WTC11 (cell line): Measurements from ENCODE around the gene ZNRF3. TPM values are rescaled to one million over a fixed set of nuclear protein-coding genes. Genes with fewer than 3 reads are reported as not detected.
A peak's percentile ranks its signal among the peaks of the same experiment; 100 is the strongest.

Experiments used
- ATAC-seq: fragments of 200-7000 bp; cut with Tn5 transposase; 2 replicates; pipeline ENCODE4 v1.10.0; 2021; ENCODE audit warnings: mild to moderate bottlenecking, moderate library complexity
- CTCF ChIA-PET: fragments of 300-600 bp; sonication (Branson Sonifier 250); formaldehyde crosslinking; loops from one replicate; lab custom pipeline; 2021; ENCODE audit warnings: antibody characterized with exemption; lab: Charles Lee
- POLR2A ChIA-PET: fragments of 350-600 bp; sonication (Branson Sonifier 250); formaldehyde crosslinking; loops from one replicate; lab custom pipeline; 2021; ENCODE audit warnings: antibody characterized with exemption; lab: Charles Lee
- DNase-seq: peaks from one replicate; pipeline ENCODE4 v3.0.0; 2021; ENCODE audit warnings: low spot score
- H3K27ac Mint-ChIP-seq: 2 replicates; pipeline ENCODE4 v1.8.0; 2021; ENCODE audit warnings: mixed read lengths
- H3K27me3 Mint-ChIP-seq: 2 replicates; pipeline ENCODE4 v1.8.0; 2021; ENCODE audit warnings: low read depth, mild to moderate bottlenecking, moderate library complexity, mixed read lengths
- H3K36me3 Mint-ChIP-seq: 2 replicates; pipeline ENCODE4 v1.8.0; 2021; ENCODE audit warnings: mixed read lengths
- H3K4me1 Mint-ChIP-seq: 2 replicates; pipeline ENCODE4 v1.8.0; 2022; ENCODE audit warnings: mixed read lengths
- H3K4me3 Mint-ChIP-seq: 2 replicates; pipeline ENCODE4 v1.8.0; 2021; ENCODE audit warnings: mild to moderate bottlenecking, moderate library complexity, mixed read lengths
- H3K9me3 Mint-ChIP-seq: 2 replicates; pipeline ENCODE4 v1.8.0; 2021; ENCODE audit warnings: mixed read lengths
- ARID4B ChIP-seq: sonication (generic); formaldehyde crosslinking; IDR thresholded peaks from 2 replicates; pipeline ENCODE4 v1.8.0; 2023; ENCODE audit warnings: missing genetic modification reagents, mild to moderate bottlenecking, borderline replicate concordance
- CREM ChIP-seq: sonication (generic); formaldehyde crosslinking; IDR thresholded peaks from 2 replicates; pipeline ENCODE4 v1.8.1; 2022; ENCODE audit warnings: mild to moderate bottlenecking, missing genetic modification reagents, moderate library complexity
- E2F4 ChIP-seq: sonication (generic); formaldehyde crosslinking; IDR thresholded peaks from 2 replicates; pipeline ENCODE4 v1.8.1; 2022; ENCODE audit warnings: low read depth, mild to moderate bottlenecking, moderate library complexity, missing genetic modification reagents, borderline replicate concordance
- EMX1 ChIP-seq: fragments of 250-450 bp; sonication (Bioruptor Pico); IDR thresholded peaks from 2 replicates; pipeline ENCODE4 v1.8.0; 2021; ENCODE audit warnings: mild to moderate bottlenecking
- FOXP1 ChIP-seq: sonication (generic); formaldehyde crosslinking; IDR thresholded peaks from 2 replicates; pipeline ENCODE4 v1.8.0; 2022; ENCODE audit warnings: missing genetic modification reagents, mild to moderate bottlenecking, moderate library complexity, borderline replicate concordance
- GABPB1 ChIP-seq: sonication (generic); formaldehyde crosslinking; IDR thresholded peaks from 2 replicates; pipeline ENCODE4 v1.8.1; 2023; ENCODE audit warnings: mild to moderate bottlenecking, missing genetic modification reagents
- NFE2L1 ChIP-seq: sonication (generic); formaldehyde crosslinking; IDR thresholded peaks from 2 replicates; pipeline ENCODE4 v1.8.1; 2023; ENCODE audit warnings: missing genetic modification reagents
- PRRX2 ChIP-seq: fragments of 250-450 bp; sonication (Bioruptor Pico); IDR thresholded peaks from 2 replicates; pipeline ENCODE4 v1.8.0; 2021; ENCODE audit warnings: mild to moderate bottlenecking
- RELA ChIP-seq: sonication (generic); formaldehyde crosslinking; IDR thresholded peaks from 2 replicates; pipeline ENCODE4 v1.8.1; 2022; ENCODE audit warnings: missing genetic modification reagents, mild to moderate bottlenecking, borderline replicate concordance
- SMAD4 ChIP-seq: sonication (generic); formaldehyde crosslinking; IDR thresholded peaks from 2 replicates; pipeline ENCODE4 v1.8.0; 2022; ENCODE audit warnings: mild to moderate bottlenecking, missing genetic modification reagents
- SOX15 ChIP-seq: fragments of 250-450 bp; sonication (Bioruptor Pico); IDR thresholded peaks from 2 replicates; pipeline ENCODE4 v1.9.0; 2021; ENCODE audit warnings: mild to moderate bottlenecking
- USF2 ChIP-seq: sonication (generic); formaldehyde crosslinking; IDR thresholded peaks from 2 replicates; pipeline ENCODE4 v1.8.1; 2023; ENCODE audit warnings: mild to moderate bottlenecking, missing genetic modification reagents, moderate library complexity
- ZNF138 ChIP-seq: sonication (generic); formaldehyde crosslinking; conservative IDR thresholded peaks from 2 replicates; pipeline ENCODE4 v1.8.1; 2022; ENCODE audit warnings: mild to moderate bottlenecking, moderate library complexity, missing genetic modification reagents
- ZNF263 ChIP-seq: sonication (generic); formaldehyde crosslinking; IDR thresholded peaks from 2 replicates; pipeline ENCODE4 v1.8.1; 2022; ENCODE audit warnings: low read depth, mild to moderate bottlenecking, moderate library complexity, missing genetic modification reagents
- ZNF416 ChIP-seq: fragments of 250-450 bp; sonication (Bioruptor Pico); IDR thresholded peaks from 2 replicates; pipeline ENCODE4 v1.9.0; 2021; ENCODE audit warnings: mild to moderate bottlenecking, inconsistent platforms
- ZNF423 ChIP-seq: fragments of 250-450 bp; sonication (Bioruptor Pico); IDR thresholded peaks from 2 replicates; pipeline ENCODE4 v2.1.2; 2022; ENCODE audit warnings: mild to moderate bottlenecking, moderate library complexity
- ZSCAN18 ChIP-seq: fragments of 250-450 bp; sonication (Bioruptor Pico); IDR thresholded peaks from 2 replicates; pipeline ENCODE4 v2.1.2; 2022; ENCODE audit warnings: mild to moderate bottlenecking, moderate library complexity
- total RNA-seq: library from RNA; stranded (reverse); gene quantifications from 3 replicates; pipeline ENCODE4 v1.2.3, GENCODE V29; 2021
- TF ChIP-seq, protein P1 (sequence below): sonication (generic); formaldehyde crosslinking; conservative IDR thresholded peaks from 2 replicates; pipeline ENCODE4 v1.8.1; 2022; ENCODE audit warnings: mild to moderate bottlenecking, missing genetic modification reagents
- TF ChIP-seq, protein P2 (sequence below): sonication (generic); formaldehyde crosslinking; IDR thresholded peaks from 2 replicates; pipeline ENCODE4 v1.8.0; 2022; ENCODE audit warnings: mild to moderate bottlenecking, missing genetic modification reagents
- TF ChIP-seq, protein P3 (sequence below): sonication (generic); formaldehyde crosslinking; IDR thresholded peaks from 2 replicates; pipeline ENCODE4 v1.8.1; 2022; ENCODE audit warnings: mild to moderate bottlenecking, missing genetic modification reagents, moderate library complexity, borderline replicate concordance

ZNRF3 gene
- total RNA-seq, 1 experiment from 2014 or later = 25.4 TPM

- TF ChIP-seq, protein P1, sequence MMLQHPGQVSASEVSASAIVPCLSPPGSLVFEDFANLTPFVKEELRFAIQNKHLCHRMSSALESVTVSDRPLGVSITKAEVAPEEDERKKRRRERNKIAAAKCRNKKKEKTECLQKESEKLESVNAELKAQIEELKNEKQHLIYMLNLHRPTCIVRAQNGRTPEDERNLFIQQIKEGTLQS (CRISPR knock-in tag) = no peak
- no peak for TF ChIP-seq RELA
These were observed 1.5 kb downstream of the ZNRF3 start (continued) for GRCh38 chr22:28884747-28885350.

GRCh38 chr22:28885939-28886338 is 2.6 kb downstream of the ZNRF3 start:
- no peak overlapping the region for H3K27ac Mint-ChIP-seq
- ChIA-PET POLR2A (interaction anchor here (3.7 kb wide), 1 partner anchor 155 kb away, joined by 12 read pairs; no protein-coding TSS in a partner anchor), CTCF (interaction anchor here (0.7 to 5.2 kb wide), 3 partner anchors 30 to 154 kb away, joined by 3 to 38 read pairs (median 5); no protein-coding TSS in a partner anchor)
- no peaks in the 10 kb centered on the region for H3K36me3 Mint-ChIP-seq
- DNase-seq = no peak
- TF ChIP-seq ZSCAN18 (CRISPR knock-in tag) = no peak
- TF ChIP-seq GABPB1 (CRISPR knock-in tag) = no peak
- TF ChIP-seq NFE2L1 = no peak
- TF ChIP-seq, protein P2, sequence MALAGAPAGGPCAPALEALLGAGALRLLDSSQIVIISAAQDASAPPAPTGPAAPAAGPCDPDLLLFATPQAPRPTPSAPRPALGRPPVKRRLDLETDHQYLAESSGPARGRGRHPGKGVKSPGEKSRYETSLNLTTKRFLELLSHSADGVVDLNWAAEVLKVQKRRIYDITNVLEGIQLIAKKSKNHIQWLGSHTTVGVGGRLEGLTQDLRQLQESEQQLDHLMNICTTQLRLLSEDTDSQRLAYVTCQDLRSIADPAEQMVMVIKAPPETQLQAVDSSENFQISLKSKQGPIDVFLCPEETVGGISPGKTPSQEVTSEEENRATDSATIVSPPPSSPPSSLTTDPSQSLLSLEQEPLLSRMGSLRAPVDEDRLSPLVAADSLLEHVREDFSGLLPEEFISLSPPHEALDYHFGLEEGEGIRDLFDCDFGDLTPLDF (CRISPR knock-in tag) = no peak
- no peak for TF ChIP-seq SOX15 (CRISPR knock-in tag)
- no peak for TF ChIP-seq ZNF138 (CRISPR knock-in tag)
- TF ChIP-seq, protein P1 (CRISPR knock-in tag) = no peak
- TF ChIP-seq ARID4B = no peak
- no peak for TF ChIP-seq ZNF263 (CRISPR knock-in tag)
- TF ChIP-seq CREM (CRISPR knock-in tag) = no peak
- no peak for TF ChIP-seq ZNF423 (CRISPR knock-in tag)
- TF ChIP-seq, protein P3, sequence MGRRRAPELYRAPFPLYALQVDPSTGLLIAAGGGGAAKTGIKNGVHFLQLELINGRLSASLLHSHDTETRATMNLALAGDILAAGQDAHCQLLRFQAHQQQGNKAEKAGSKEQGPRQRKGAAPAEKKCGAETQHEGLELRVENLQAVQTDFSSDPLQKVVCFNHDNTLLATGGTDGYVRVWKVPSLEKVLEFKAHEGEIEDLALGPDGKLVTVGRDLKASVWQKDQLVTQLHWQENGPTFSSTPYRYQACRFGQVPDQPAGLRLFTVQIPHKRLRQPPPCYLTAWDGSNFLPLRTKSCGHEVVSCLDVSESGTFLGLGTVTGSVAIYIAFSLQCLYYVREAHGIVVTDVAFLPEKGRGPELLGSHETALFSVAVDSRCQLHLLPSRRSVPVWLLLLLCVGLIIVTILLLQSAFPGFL (CRISPR knock-in tag) = no peak
- TF ChIP-seq SMAD4 = no peak
- TF ChIP-seq EMX1 (CRISPR knock-in tag) = no peak
- no peak for TF ChIP-seq PRRX2 (CRISPR knock-in tag)
- TF ChIP-seq FOXP1 (CRISPR knock-in tag) = no peak
- TF ChIP-seq E2F4 (CRISPR knock-in tag) = no peak
- no peak for TF ChIP-seq USF2
- TF ChIP-seq ZNF416 = no peak
- H3K27me3 Mint-ChIP-seq = peaks cover 11% of the 10 kb centered on the region
- no peak for ATAC-seq
- H3K9me3 Mint-ChIP-seq = no peaks in the 10 kb centered on the region
- peak overlapping the region; percentile 92 for H3K4me3 Mint-ChIP-seq
- H3K4me1 Mint-ChIP-seq = peaks cover 68% of the 10 kb centered on the region
